Measurements from ENCODE around the gene SERPINA4. TPM values are rescaled to one million over a fixed set of nuclear protein-coding genes. Genes with fewer than 3 reads are reported as not detected.

Gene SERPINA4
- total and polyA plus RNA-seq, 2 of the 13 experiments (the other 11 are each of a cell fraction or from before 2014, with no cell fraction given): 39.1 to 57.8 TPM

DNA sequence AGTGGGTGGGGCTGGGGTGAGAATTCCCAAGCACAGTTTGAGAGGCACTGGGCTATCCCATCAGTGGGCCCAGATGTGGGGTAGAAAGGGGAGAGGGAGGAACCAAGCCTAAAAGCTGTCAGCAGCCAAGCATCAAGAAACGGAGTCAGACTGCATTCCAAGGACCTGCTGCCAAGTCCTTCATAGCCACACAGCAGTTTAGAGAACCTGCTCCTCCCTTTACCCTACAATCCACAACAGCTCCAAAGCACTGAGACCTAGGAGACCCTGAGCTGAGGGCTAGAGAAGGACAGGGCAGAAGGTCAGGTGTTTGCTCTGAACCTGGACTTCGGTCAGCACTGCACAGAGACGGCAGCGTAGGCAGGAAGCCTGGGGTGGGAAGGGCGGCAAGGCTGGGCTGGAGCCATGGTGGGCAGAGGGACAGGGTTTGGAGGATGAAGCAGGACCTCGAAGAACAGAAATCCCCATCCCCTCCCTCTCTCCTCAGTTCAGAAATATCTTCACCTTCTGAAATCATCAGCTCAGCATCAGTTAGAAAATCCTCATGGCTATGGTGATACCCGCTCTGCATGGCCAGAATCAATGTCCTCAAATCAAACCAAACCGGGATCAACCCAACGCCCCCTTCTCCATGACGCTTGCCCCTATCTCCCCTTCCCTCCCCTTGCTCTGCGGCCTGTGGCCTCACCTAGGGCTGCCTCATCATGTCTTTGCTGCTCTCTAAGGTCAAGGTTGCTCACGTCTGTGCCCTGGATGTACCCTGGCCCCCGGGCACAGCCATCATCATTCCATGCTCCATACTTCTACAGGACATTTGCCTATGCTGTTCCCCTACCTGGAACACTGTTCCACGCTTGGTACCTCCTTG is 12.9 kb upstream of the SERPINA4 start (continued):
- TF ChIP-seq NR2C2 (CRISPR knock-in tag; IDR thresholded peaks at IDR 0.05; ENCODE audit: borderline replicate concordance): no peak; the same call in 1 of the 2 replicates
- TF ChIP-seq, protein P1, sequence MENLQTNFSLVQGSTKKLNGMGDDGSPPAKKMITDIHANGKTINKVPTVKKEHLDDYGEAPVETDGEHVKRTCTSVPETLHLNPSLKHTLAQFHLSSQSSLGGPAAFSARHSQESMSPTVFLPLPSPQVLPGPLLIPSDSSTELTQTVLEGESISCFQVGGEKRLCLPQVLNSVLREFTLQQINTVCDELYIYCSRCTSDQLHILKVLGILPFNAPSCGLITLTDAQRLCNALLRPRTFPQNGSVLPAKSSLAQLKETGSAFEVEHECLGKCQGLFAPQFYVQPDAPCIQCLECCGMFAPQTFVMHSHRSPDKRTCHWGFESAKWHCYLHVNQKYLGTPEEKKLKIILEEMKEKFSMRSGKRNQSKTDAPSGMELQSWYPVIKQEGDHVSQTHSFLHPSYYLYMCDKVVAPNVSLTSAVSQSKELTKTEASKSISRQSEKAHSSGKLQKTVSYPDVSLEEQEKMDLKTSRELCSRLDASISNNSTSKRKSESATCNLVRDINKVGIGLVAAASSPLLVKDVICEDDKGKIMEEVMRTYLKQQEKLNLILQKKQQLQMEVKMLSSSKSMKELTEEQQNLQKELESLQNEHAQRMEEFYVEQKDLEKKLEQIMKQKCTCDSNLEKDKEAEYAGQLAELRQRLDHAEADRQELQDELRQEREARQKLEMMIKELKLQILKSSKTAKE (CRISPR knock-in tag; IDR thresholded peaks at IDR 0.05; ENCODE audit: borderline replicate concordance): 0 out of 2 replicates have a peak, but pooled peaks have one; percentile 44
- TF ChIP-seq, protein P2, sequence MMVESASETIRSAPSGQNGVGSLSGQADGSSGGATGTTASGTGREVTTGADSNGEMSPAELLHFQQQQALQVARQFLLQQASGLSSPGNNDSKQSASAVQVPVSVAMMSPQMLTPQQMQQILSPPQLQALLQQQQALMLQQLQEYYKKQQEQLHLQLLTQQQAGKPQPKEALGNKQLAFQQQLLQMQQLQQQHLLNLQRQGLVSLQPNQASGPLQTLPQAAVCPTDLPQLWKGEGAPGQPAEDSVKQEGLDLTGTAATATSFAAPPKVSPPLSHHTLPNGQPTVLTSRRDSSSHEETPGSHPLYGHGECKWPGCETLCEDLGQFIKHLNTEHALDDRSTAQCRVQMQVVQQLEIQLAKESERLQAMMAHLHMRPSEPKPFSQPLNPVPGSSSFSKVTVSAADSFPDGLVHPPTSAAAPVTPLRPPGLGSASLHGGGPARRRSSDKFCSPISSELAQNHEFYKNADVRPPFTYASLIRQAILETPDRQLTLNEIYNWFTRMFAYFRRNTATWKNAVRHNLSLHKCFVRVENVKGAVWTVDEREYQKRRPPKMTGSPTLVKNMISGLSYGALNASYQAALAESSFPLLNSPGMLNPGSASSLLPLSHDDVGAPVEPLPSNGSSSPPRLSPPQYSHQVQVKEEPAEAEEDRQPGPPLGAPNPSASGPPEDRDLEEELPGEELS (CRISPR knock-in tag; IDR thresholded peaks at IDR 0.05): peak; percentile 32; the same call in 1 of the 2 replicates
- TF ChIP-seq ZNF772 (CRISPR knock-in tag; IDR thresholded peaks at IDR 0.05): peak; percentile 79
- TF ChIP-seq FIP1L1 (IDR thresholded peaks at IDR 0.05; ENCODE audit: borderline replicate concordance, insufficient read depth, low read depth, low read length): no peak
- peak; percentile 57 for TF ChIP-seq XRCC5 (optimal IDR thresholded peaks at IDR 0.05; ENCODE audit: low read length)
- TF ChIP-seq, protein P3, sequence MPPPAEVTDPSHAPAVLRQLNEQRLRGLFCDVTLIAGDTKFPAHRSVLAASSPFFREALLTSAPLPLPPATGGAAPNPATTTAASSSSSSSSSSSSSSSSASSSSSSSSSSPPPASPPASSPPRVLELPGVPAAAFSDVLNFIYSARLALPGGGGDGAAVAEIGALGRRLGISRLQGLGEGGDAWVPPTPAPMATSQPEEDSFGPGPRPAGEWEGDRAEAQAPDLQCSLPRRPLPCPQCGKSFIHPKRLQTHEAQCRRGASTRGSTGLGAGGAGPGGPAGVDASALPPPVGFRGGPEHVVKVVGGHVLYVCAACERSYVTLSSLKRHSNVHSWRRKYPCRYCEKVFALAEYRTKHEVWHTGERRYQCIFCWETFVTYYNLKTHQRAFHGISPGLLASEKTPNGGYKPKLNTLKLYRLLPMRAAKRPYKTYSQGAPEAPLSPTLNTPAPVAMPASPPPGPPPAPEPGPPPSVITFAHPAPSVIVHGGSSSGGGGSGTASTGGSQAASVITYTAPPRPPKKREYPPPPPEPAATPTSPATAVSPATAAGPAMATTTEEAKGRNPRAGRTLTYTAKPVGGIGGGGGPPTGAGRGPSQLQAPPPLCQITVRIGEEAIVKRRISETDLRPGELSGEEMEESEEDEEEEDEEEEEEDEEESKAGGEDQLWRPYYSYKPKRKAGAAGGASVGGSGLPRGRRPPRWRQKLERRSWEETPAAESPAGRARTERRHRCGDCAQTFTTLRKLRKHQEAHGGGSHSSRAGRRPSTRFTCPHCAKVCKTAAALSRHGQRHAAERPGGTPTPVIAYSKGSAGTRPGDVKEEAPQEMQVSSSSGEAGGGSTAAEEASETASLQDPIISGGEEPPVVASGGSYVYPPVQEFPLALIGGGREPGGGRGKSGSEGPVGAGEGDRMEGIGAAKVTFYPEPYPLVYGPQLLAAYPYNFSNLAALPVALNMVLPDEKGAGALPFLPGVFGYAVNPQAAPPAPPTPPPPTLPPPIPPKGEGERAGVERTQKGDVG (CRISPR knock-in tag; IDR thresholded peaks at IDR 0.05; ENCODE audit: borderline replicate concordance): peak; percentile 44; the same call in 1 of the 2 replicates
- TF ChIP-seq ZNF768 (CRISPR knock-in tag; IDR thresholded peaks at IDR 0.05): peak; percentile 94
- TF ChIP-seq, protein P4, sequence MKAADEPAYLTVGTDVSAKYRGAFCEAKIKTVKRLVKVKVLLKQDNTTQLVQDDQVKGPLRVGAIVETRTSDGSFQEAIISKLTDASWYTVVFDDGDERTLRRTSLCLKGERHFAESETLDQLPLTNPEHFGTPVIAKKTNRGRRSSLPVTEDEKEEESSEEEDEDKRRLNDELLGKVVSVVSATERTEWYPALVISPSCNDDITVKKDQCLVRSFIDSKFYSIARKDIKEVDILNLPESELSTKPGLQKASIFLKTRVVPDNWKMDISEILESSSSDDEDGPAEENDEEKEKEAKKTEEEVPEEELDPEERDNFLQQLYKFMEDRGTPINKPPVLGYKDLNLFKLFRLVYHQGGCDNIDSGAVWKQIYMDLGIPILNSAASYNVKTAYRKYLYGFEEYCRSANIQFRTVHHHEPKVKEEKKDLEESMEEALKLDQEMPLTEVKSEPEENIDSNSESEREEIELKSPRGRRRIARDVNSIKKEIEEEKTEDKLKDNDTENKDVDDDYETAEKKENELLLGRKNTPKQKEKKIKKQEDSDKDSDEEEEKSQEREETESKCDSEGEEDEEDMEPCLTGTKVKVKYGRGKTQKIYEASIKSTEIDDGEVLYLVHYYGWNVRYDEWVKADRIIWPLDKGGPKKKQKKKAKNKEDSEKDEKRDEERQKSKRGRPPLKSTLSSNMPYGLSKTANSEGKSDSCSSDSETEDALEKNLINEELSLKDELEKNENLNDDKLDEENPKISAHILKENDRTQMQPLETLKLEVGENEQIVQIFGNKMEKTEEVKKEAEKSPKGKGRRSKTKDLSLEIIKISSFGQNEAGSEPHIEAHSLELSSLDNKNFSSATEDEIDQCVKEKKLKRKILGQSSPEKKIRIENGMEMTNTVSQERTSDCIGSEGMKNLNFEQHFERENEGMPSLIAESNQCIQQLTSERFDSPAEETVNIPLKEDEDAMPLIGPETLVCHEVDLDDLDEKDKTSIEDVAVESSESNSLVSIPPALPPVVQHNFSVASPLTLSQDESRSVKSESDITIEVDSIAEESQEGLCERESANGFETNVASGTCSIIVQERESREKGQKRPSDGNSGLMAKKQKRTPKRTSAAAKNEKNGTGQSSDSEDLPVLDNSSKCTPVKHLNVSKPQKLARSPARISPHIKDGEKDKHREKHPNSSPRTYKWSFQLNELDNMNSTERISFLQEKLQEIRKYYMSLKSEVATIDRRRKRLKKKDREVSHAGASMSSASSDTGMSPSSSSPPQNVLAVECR (CRISPR knock-in tag; IDR thresholded peaks at IDR 0.05; ENCODE audit: borderline replicate concordance): peak; percentile 28; the same call in 1 of the 2 replicates
- TF ChIP-seq HOXA3 (CRISPR knock-in tag; IDR thresholded peaks at IDR 0.05): peak; percentile 85
- TF ChIP-seq, protein P5, sequence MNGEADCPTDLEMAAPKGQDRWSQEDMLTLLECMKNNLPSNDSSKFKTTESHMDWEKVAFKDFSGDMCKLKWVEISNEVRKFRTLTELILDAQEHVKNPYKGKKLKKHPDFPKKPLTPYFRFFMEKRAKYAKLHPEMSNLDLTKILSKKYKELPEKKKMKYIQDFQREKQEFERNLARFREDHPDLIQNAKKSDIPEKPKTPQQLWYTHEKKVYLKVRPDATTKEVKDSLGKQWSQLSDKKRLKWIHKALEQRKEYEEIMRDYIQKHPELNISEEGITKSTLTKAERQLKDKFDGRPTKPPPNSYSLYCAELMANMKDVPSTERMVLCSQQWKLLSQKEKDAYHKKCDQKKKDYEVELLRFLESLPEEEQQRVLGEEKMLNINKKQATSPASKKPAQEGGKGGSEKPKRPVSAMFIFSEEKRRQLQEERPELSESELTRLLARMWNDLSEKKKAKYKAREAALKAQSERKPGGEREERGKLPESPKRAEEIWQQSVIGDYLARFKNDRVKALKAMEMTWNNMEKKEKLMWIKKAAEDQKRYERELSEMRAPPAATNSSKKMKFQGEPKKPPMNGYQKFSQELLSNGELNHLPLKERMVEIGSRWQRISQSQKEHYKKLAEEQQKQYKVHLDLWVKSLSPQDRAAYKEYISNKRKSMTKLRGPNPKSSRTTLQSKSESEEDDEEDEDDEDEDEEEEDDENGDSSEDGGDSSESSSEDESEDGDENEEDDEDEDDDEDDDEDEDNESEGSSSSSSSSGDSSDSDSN (CRISPR knock-in tag; IDR thresholded peaks at IDR 0.05): peak; percentile 66
- peak; percentile 60; the same call in 1 of the 2 replicates for TF ChIP-seq ZNF350 (CRISPR knock-in tag; IDR thresholded peaks at IDR 0.05; ENCODE audit: borderline replicate concordance, low read depth)

Data from HepG2 (cell line).